Nephron progenitor cell (in vitro differentiated cells): Measurements from ENCODE around the gene UTP4.

ENCODE experiments used
- DNase-seq: peaks from one replicate; pipeline ENCODE4 v3.0.0; 2021
- H3K27ac Mint-ChIP-seq: 2 replicates; pipeline ENCODE4 v1.8.0; 2021; ENCODE audit warnings: mild to moderate bottlenecking, moderate library complexity, mixed read lengths
- H3K27me3 Mint-ChIP-seq: 2 replicates; pipeline ENCODE4 v1.8.0; 2021; ENCODE audit warnings: mild to moderate bottlenecking, low read depth, mixed read lengths; ENCODE audit not compliant: poor library complexity
- H3K36me3 Mint-ChIP-seq: 2 replicates; pipeline ENCODE4 v1.8.0; 2021; ENCODE audit warnings: low read depth, mixed read lengths
- H3K4me1 Mint-ChIP-seq: 2 replicates; pipeline ENCODE4 v1.8.0; 2021; ENCODE audit warnings: mixed read lengths
- H3K4me3 Mint-ChIP-seq: 2 replicates; pipeline ENCODE4 v1.8.0; 2021; ENCODE audit warnings: mild to moderate bottlenecking, moderate library complexity, mixed read lengths
- H3K9me3 Mint-ChIP-seq: 2 replicates; pipeline ENCODE4 v1.8.0; 2021; ENCODE audit warnings: mild to moderate bottlenecking, moderate library complexity, mixed read lengths
- TF ChIP-seq, protein P1 (sequence below): fragments of 200-600 bp; sonication (generic); IDR thresholded peaks from 2 replicates; pipeline ENCODE4 v1.5.0; 2021; ENCODE audit warnings: antibody characterized with exemption

UTP4 gene

GRCh38 chr16:69209735-69210134 lies 77.3 kb downstream of the UTP4 start:
- H3K4me3 Mint-ChIP-seq = no peak overlapping the region
- DNase-seq = no peak
- H3K27me3 Mint-ChIP-seq = peaks cover 2% of the 10 kb centered on the region
- peaks cover 3% of the 10 kb centered on the region for H3K9me3 Mint-ChIP-seq
- peaks cover 7% of the 10 kb centered on the region for H3K36me3 Mint-ChIP-seq
- no peak overlapping the region for H3K27ac Mint-ChIP-seq
- no peaks in the 10 kb centered on the region for H3K4me1 Mint-ChIP-seq
- TF ChIP-seq, protein P1, sequence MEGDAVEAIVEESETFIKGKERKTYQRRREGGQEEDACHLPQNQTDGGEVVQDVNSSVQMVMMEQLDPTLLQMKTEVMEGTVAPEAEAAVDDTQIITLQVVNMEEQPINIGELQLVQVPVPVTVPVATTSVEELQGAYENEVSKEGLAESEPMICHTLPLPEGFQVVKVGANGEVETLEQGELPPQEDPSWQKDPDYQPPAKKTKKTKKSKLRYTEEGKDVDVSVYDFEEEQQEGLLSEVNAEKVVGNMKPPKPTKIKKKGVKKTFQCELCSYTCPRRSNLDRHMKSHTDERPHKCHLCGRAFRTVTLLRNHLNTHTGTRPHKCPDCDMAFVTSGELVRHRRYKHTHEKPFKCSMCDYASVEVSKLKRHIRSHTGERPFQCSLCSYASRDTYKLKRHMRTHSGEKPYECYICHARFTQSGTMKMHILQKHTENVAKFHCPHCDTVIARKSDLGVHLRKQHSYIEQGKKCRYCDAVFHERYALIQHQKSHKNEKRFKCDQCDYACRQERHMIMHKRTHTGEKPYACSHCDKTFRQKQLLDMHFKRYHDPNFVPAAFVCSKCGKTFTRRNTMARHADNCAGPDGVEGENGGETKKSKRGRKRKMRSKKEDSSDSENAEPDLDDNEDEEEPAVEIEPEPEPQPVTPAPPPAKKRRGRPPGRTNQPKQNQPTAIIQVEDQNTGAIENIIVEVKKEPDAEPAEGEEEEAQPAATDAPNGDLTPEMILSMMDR = no peak

- Mint-ChIP-seq H3K4me3 (no peak overlapping the region), H3K27me3 (no peaks in the 10 kb centered on the region), H3K9me3 (no peaks in the 10 kb centered on the region), H3K4me1 (no peaks in the 10 kb centered on the region), H3K27ac (no peak overlapping the region), H3K36me3 (peaks cover 5% of the 10 kb centered on the region)
- no peak for DNase-seq
- TF ChIP-seq, protein P1 = no peak
Measured at GRCh38 chr16:69217433-69217832, 85.0 kb downstream of the UTP4 start.
